Stimulated activated CD8-positive, alpha-beta memory T cell treated with anti-CD3 and anti-CD28 coated beads, Interleukin-7, amount 100 ng/mL, for 48 hours (primary cell): ENCODE results near the gene IGFBP5.

Experiments
- DNase-seq, 2 donors: peaks; one replicate each; pipeline ENCODE4 v3.0.0-alpha.2; 2020; ENCODE audit warnings: low read depth in 1 of 2; ENCODE audit errors: extremely low read depth in 1 of 2

IGFBP5 gene

DNA sequence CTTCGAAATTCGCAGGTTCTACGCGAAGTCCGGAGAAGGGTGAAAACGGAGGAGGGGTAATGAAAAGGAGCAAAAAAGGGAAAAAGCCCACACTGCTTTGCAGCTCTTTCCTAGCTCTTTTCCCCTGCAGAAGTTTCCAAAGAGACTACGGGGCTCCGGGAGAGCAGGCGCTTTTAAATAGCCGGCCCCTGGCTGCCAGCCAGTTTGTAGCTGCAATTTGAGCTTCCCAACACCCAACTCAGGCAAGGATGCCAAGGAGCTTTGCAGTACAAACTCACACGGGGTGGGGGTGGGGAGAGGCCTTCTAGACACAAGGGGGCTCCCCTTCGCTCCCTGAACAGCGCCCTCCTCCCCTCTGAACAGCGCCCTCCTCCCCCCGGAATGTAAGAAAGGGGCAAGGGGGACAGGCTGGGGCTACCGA lies at the start of gene IGFBP5:
Gene IGFBP5 (minus strand): TSS at position 149 of the 421 bp plus-strand sequence. CDS start 774 bp downstream, outside the sequence.
- DNase-seq: no peak

GRCh38 chr2:216743781-216744180 lies 48.4 kb upstream of the IGFBP5 start:
- no peak for DNase-seq

GRCh38 chr2:216742411-216742810 lies 47.1 kb upstream of the IGFBP5 start:
- no peak for DNase-seq

DNA sequence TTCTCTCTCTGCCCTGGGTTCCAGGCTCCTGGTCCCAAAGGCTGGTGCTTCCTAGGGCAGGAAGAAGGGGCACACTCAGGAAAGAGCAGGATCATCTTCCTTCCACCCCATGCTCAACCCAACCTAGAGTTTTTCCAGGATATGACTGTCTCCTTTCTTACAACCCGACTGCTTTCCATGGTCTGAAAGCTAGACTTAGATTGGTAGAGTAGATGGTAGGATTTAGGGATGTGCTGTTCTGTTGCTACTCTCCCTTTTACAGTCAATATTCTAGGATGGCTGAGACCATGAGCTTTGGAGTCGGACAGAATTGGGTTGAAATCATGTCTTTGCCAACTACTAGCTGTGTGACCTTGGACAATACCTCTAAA lies 45.9 kb upstream of the IGFBP5 start:
- no peak for DNase-seq

GRCh38 chr2:216740557-216741222 lies 45.3 kb upstream of the IGFBP5 start:
- no peak for DNase-seq

- DNase-seq: no peak
These were observed 43.7 kb upstream of the IGFBP5 start for GRCh38 chr2:216739035-216739434.

DNA sequence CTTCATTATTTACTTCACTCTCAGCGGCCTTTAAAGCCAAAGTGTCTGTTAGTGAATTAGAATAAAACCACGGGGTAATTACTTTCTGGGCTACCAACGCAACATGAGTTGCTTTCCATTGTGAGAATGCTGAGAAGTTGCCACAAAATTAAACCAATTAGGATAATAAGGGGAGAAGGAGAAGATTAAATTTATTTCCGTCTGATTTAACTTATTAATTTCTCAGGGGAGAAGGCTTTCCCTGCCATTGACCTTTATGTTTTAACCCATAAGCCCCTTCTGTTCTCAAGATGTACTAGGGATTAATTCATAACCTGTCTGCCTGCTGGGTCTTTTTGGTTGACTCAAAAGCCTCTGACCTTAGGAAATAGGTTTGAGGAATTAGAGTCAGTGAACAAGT lies 42.3 kb upstream of the IGFBP5 start:
- DNase-seq: no peak

GRCh38 chr2:216736326-216736725 lies 41.0 kb upstream of the IGFBP5 start:
- DNase-seq: no peak

GRCh38 chr2:216735668-216736067 lies 40.3 kb upstream of the IGFBP5 start:
- DNase-seq: no peak

- DNase-seq: no peak
These were observed 39.7 kb upstream of the IGFBP5 start for GRCh38 chr2:216735086-216735485.

DNA sequence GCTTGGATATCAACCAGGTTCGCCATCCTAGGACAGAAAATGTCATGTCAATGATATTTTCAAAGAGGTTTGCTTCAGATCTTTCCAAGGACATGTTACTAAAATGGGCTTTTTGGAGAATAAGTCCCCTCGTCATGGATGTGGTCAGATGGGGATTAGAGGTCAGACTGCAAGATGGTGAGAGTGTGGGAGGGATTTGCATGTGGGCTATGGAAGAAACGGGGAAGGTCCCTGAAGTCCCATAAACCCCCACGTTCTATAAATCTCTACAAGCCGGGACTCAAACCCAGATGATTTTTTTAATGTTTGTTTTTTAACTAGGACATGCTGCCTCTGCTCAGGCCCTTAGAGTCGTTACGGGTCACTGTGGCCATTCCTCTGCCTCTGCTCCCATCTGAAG lies 37.7 kb upstream of the IGFBP5 start:
- no peak for DNase-seq

DNA sequence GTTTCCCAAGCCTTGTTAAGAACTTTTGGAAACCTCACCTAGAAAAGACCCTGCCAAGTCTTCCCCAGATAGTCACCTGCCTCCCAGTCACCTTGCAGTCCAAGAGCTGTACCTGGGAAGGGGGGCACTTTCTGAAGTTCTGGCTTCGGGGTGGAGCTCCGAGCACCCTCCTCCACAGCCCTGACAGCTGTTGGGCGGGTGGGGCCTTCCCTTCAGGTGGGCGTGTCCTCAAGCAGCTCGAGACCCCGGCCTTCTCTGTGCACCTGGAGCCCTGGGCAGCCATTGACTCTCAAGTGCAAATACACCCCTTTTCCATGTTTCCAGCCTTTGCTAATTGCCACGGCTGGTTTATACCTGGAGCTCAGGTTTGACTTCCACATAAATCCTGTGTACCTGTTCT lies 37.0 kb upstream of the IGFBP5 start:
- DNase-seq: no peak

DNA sequence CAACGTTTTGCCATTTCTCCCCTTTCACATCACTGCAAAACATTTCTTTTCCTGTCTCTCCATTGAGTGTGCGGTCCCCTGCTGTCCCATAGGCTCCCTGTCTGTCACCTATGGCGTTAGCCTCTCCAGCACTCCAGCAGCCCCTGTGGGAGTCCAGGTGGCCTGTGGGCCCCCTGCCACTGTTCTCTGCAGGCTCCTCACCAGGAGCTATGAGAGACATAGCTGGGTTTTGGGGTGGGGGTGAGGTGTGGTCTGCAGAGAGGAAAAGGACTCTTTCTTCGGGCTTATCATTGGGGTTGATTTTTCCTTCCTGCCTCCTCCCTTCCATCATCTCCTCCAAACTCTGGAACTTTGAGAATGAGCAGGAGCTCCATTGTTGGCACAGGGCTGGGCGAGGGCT lies 36.1 kb upstream of the IGFBP5 start:
- no peak for DNase-seq

- no peak for DNase-seq
These were observed 35.5 kb upstream of the IGFBP5 start for GRCh38 chr2:216730871-216731270.

DNA sequence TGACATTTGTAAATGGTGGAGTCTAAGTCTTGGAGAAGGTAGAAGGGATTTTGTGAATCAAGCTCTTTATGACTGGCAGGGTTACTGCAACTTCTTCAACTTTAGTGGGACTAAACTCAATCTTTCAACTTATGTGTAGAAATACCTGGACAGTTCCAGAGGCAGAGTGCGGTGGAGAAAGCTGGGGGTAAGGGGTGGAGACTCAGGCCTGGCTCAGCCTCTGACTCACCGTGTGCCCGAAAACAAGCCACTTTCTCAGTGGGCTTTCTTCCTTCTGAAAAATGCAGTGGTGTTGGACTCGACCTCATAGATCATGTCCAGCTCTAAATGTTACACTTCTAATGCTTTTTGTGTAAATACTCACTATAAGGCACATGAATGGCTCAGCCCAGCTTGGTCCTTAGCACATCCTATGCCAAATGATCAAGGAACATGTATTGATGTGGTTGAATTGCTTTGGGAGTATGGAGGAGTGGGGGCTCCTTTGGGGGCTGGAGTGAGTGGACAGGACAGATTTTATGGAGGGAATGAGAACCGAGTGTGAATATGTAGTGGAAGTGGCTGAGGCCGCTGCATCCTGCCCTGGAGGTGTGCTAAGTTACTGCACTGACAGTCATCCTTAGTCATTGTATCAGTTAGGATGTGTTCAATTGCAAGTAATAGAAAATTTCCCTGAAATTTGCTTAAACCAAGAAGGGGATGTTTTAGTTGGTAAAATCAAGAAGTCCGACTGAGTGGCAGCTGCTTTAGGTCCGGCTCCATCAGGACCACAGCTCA lies 32.2 kb upstream of the IGFBP5 start:
- DNase-seq: no peak

DNA sequence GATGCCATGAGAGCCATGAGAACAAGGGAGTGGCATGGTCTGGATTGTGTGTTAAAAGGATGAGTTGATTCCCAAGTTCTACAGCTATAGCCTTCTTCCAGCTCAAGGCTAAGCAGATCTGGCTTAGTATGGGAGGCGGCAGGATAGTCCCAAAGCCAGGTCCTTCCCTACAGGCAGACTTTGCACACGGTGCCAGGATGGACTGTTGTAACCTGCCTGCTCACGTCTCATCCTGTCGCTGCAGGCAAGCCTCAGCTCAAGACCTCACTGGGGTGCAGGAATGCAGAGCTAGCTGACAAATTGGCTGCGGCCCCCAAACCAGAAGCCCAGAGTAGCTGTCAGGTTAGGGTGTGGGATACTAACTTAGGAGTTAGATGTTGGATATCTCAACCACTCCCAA lies 28.8 kb upstream of the IGFBP5 start:
- no peak for DNase-seq

GRCh38 chr2:216721141-216721540 lies 25.8 kb upstream of the IGFBP5 start:
- no peak for DNase-seq

GRCh38 chr2:216720722-216721121 lies 25.4 kb upstream of the IGFBP5 start:
- DNase-seq: no peak

- no peak for DNase-seq
These were observed 22.7 kb upstream of the IGFBP5 start for GRCh38 chr2:216717907-216718615.

GRCh38 chr2:216717491-216717901 lies 22.1 kb upstream of the IGFBP5 start:
- no peak for DNase-seq

GRCh38 chr2:216716109-216716508 lies 20.8 kb upstream of the IGFBP5 start:
- DNase-seq: no peak
